SK-N-MC (cell line): Measurements from ENCODE around the gene SLC12A8.

Source experiments
- DNase-seq: peaks from one replicate; pipeline ENCODE4 v3.0.0-alpha.2; 2011; ENCODE audit warnings: low read depth, low spot score
- H3K27ac ChIP-seq: fragments of 200-600 bp; sonication (generic); 2 replicates; pipeline ENCODE4 v1.5.1; 2016; ENCODE audit warnings: mixed run types
- H3K36me3 ChIP-seq: fragments of 200-600 bp; sonication (generic); 2 replicates; pipeline ENCODE4 v1.6.1; 2017; ENCODE audit warnings: antibody characterized with exemption, low read length, mixed read lengths; ENCODE audit not compliant: insufficient read depth
- H3K4me3 ChIP-seq: fragments of 200-600 bp; sonication (generic); 2 replicates; pipeline ENCODE4 v1.5.1; 2016
- H3K9ac ChIP-seq: fragments of 200-600 bp; sonication (generic); 2 replicates; pipeline ENCODE4 v1.8.0; 2017; ENCODE audit warnings: mixed run types, mixed read lengths; ENCODE audit not compliant: insufficient read length
- H3K9me3 ChIP-seq: fragments of 200-600 bp; sonication (generic); 2 replicates; pipeline ENCODE4 v1.6.1; 2017; ENCODE audit warnings: low read depth, mild to moderate bottlenecking, antibody characterized with exemption, low read length, moderate library complexity, mixed read lengths
- EZH2 ChIP-seq: fragments of 200-600 bp; sonication (generic); IDR thresholded peaks from one replicate; pipeline ENCODE4 v1.6.1; 2017; ENCODE audit warnings: antibody characterized with exemption
- FOXP2 ChIP-seq: optimal IDR thresholded peaks from 2 replicates; pipeline ENCODE3; 2011; ENCODE audit warnings: mild to moderate bottlenecking, moderate library complexity; ENCODE audit not compliant: insufficient read depth; ENCODE audit errors: extremely low read length, control extremely low read depth
- POLR2AphosphoS5 ChIP-seq: IDR thresholded peaks from 2 replicates; pipeline ENCODE4 v1.6.1; 2012; ENCODE audit warnings: mild to moderate bottlenecking, low read depth, low read length, borderline replicate concordance

SLC12A8 gene

DNA sequence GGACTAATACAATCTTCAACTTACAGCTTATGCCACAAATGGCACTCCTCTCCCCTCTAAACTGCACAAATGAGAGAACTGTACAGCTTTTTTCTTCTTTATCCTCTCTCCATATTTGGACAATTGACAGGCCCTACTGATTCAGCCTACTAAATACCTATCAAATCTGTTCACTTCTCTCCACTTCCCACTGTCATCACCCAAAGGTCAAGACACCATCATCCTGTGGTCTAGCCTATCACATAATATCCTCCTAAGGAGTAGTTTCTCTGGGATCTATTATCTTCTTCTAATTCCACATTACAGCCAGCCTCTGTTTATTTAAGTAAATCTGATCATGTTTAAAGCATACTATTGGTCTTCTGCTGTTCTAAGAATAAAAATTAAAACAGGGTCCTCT, 33.0 kb upstream of the SLC12A8 start:
- TF ChIP-seq EZH2 (no peak), FOXP2 (no peak), POLR2AphosphoS5 (no peak)
- DNase-seq, result no peak
- no peaks in the 10 kb centered on the region for H3K9me3 ChIP-seq

DNA sequence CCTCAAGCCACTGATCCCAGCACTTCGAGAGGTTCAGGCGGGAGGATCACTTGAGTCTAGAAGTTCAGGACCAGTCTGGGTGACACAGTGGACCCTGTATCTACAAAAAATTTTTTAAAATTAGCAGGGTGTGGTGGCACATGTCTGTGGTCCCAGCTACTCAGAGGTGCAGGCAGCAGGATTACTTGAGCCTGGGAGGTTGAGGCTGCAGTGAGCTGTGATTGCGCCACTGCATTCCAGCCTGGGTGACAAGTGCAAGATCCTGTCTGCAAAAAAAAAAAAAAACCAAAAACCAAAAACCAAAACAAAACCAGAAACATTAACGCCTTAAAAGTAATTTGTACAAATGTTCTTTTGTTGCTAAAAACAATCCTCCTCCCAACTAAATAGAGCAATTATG, 27.9 kb upstream of the SLC12A8 start:
- Histone ChIP-seq H3K27ac (peak overlapping the region; percentile 14; the same call in 1 of the 2 replicates), H3K9me3 (no peaks in the 10 kb centered on the region), H3K9ac (no peak overlapping the region), H3K36me3 (peaks cover 10% of the 10 kb centered on the region), H3K4me3 (no peak overlapping the region)
- TF ChIP-seq POLR2AphosphoS5 (no peak), FOXP2 (no peak), EZH2 (no peak)
- no peak for DNase-seq

More for the DNA sequence above, 33.0 kb upstream of the SLC12A8 start:
- Histone ChIP-seq H3K9ac (no peak overlapping the region), H3K4me3 (no peak overlapping the region), H3K36me3 (no peaks in the 10 kb centered on the region; the same call in 1 of the 2 replicates), H3K27ac (no peak overlapping the region)

DNA sequence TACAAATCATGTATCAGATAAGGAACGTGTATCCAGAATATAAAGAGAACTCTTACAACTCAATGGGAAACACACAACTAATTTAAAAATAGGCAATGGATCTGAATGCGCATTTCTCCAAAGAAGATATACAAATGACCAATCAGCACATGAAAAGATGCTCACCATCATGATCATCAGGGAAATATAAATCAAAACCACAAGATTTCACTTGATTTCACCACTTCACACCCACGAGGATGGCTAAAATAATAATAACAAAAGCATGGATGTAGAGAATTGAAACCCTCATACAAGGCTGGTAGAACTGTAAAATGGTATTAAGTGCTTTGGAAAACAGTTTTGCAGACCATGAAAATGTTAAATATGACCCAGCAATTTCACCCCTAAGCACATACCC, 26.7 kb upstream of the SLC12A8 start:
- Histone ChIP-seq H3K9me3 (no peaks in the 10 kb centered on the region), H3K27ac (no peak overlapping the region), H3K36me3 (peaks cover 18% of the 10 kb centered on the region), H3K4me3 (no peak overlapping the region), H3K9ac (no peak overlapping the region)
- no peak for DNase-seq
- TF ChIP-seq FOXP2, result no peak
- TF ChIP-seq EZH2, result no peak
- no peak for TF ChIP-seq POLR2AphosphoS5

DNA sequence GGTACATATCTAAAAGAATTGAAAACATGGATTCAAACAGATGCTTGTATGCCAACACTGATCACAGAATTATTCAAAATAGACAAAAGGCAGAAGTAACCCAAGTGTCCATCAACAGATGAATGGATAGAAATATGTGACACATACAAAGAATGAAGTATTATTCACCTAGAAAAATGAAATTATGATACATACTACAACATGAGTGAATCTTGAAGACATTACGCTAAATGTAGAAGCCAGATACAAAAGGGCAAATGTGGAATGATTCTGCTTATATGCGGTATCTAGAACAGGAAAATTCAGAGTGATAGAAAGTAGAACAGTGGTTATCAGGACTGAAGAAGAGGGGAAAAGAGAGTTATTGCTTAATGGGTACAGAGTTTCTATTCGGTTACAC, 26.2 kb upstream of the SLC12A8 start:
- TF ChIP-seq FOXP2 (no peak), EZH2 (no peak), POLR2AphosphoS5 (no peak)
- DNase-seq, result no peak
- Histone ChIP-seq H3K27ac (no peak overlapping the region), H3K36me3 (peaks cover 21% of the 10 kb centered on the region), H3K4me3 (no peak overlapping the region), H3K9me3 (no peaks in the 10 kb centered on the region), H3K9ac (no peak overlapping the region)

DNA sequence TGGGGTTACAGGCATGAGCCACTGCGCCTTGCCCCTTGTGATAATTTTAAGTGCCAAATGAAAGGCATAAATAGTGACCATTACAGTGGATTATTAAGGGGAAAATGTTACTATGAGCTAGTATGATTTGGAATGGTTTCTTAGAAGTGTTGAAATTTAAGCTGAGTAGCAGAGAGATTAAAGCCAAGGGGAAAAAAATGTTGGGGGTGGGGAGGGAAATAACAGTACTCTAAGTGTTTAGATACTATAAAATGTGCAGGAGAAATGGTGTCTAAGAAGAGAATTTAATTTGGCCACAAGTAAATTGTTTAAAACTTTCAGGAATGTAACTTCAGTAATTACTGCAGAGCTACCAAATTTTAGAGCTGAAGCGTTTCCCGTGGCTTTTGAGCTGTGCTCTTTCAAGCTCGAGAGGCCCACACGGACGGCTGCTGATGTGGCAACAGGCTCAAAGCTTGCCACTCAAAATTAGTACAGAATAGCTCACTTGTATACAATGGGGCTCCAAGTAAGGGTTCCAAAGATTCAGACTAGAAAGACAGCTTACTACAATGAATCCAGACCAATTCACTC, 23.9 kb upstream of the SLC12A8 start:
- no peak for DNase-seq
- Histone ChIP-seq H3K27ac (peak overlapping the region; percentile 13), H3K9me3 (no peaks in the 10 kb centered on the region), H3K9ac (no peak overlapping the region), H3K4me3 (no peak overlapping the region), H3K36me3 (peaks cover 39% of the 10 kb centered on the region)
- TF ChIP-seq EZH2 (no peak), FOXP2 (no peak), POLR2AphosphoS5 (no peak)

DNA sequence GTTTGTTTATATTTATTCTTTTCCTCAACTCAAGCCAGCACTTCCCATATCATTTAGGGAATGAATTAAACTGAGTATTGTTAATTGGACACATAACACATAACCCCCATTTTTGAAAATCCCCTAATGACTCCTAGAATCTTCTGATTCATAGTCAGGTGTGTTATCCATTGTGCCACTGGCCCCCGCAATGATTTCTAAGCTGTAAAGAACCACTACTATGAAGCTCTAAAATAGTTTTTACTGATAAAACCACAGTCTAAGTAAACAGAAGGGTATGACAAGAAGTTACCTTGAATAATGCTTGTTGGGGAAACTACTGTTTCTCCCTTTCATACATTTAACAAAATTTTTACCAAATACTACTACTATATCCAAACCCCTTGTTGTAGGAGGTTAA, 22.3 kb upstream of the SLC12A8 start:
- TF ChIP-seq POLR2AphosphoS5 (no peak), EZH2 (no peak), FOXP2 (no peak)
- DNase-seq, result no peak
- peaks cover 45% of the 10 kb centered on the region for H3K36me3 ChIP-seq
- H3K9ac ChIP-seq, result no peak overlapping the region
- no peak overlapping the region for H3K27ac ChIP-seq
- no peak overlapping the region for H3K4me3 ChIP-seq
- no peaks in the 10 kb centered on the region for H3K9me3 ChIP-seq

DNA sequence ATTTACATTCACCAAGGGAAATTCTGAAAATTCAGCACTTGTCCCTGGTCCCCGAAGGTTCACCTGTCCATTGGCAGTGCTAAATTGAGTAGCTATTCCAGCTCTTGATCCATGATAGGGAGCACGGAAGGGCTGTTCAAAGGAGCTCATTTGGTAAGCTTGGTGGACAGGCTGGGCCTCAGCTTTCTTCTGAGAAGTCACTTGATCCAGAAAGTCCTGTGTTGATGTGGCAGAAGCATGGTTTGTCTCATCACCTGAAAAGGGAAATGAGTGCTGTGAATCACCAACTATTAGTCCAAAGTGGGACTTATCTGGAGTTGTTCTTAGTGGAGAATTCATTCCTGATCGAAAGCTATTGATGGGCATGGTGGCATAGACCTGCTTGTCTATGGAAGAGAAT, 19.9 kb upstream of the SLC12A8 start:
- no peak for DNase-seq
- H3K9me3 ChIP-seq, result no peaks in the 10 kb centered on the region
- no peak overlapping the region for H3K9ac ChIP-seq
- no peak overlapping the region for H3K4me3 ChIP-seq
- TF ChIP-seq FOXP2, result no peak
- no peak for TF ChIP-seq POLR2AphosphoS5
- no peak for TF ChIP-seq EZH2
- peaks cover 45% of the 10 kb centered on the region for H3K36me3 ChIP-seq
- no peak overlapping the region for H3K27ac ChIP-seq

DNA sequence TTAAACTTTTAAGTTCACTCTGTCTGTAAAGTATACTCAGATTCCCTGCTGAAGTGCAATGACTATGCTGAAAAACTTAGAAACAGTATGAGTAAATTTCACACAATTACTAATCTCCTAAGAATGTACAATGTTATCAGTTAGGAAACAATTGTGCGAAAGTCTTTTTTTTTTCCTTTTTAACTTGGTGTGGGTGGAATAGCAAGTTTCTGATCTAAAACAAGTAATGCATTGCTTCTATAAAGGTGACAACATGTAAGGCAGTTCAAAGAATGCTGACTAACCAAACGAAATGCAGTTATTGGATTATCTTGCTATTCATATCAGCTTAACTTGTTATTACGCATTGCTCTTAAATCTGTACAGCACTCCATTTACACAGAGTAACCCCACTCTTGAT, 19.3 kb upstream of the SLC12A8 start:
- Histone ChIP-seq H3K4me3 (no peak overlapping the region), H3K27ac (peak overlapping the region; percentile 51; the same call in 1 of the 2 replicates), H3K9ac (no peak overlapping the region), H3K9me3 (no peaks in the 10 kb centered on the region), H3K36me3 (peaks cover 41% of the 10 kb centered on the region)
- no peak for TF ChIP-seq FOXP2
- TF ChIP-seq EZH2, result no peak
- TF ChIP-seq POLR2AphosphoS5, result no peak
- DNase-seq, result no peak

DNA sequence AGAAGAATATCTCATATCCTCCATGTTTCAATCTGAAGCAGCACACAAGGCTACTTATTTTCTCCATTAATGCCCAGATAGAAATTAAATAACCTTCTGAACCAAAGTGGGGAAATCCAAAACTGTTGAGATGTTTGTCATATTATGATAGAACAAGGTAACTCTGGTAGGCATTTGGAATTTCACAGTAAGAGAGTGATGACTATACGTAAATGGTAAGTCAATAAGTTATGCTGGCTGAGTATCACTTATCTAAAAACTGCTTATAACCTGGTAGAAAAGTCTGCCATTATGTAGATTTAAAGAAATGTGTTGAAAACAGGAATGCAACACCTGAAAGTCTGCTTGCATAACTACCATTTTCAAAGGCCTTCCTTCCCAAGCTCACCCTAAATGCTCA, 17.2 kb upstream of the SLC12A8 start:
- no peak for DNase-seq
- Histone ChIP-seq H3K4me3 (no peak overlapping the region), H3K9ac (no peak overlapping the region), H3K36me3 (peaks cover 29% of the 10 kb centered on the region), H3K27ac (no peak overlapping the region), H3K9me3 (no peaks in the 10 kb centered on the region)
- TF ChIP-seq POLR2AphosphoS5 (no peak), EZH2 (no peak), FOXP2 (no peak)
